Amygdala (tissue), 56 donors: Measurements from ENCODE around the gene MS4A15.
"Not testable (repeated sequence)": the region's sequence is repeated elsewhere in the genome, so short reads cannot be mapped to it uniquely, and the experiment has no call there.

ENCODE experiments used
- DNase-seq, 56 donors: peaks; one replicate each; lab custom pipeline; 2025; lab: John Stamatoyannopoulos, UW

MS4A15 gene

GRCh38 chr11:60756307-60757032 is at the start of gene MS4A15:
Gene MS4A15 (plus strand): TSS chr11:60756867. CDS start chr11:60763734, 6,867 bp downstream.
- no peak for DNase-seq

DNA sequence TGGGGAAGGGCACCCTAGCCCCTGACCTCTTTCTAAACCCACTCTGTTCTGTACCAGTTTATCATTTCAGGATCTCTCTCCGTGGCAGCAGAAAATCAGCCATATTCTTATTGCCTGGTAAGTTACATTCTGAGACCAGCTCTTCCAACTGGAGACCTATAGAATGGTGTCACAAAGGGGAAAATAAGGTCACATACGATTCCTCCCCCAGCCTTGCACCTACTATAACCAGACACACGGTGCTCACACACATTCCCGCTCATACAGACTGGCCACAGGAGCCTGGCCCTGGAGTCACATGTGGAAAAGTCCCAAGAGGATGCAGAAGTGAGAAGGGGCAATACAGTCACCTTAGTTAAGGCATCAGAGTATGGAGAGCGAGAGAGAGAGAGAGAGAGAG is 49.7 kb upstream of the MS4A15 start:
- no peak for DNase-seq

DNA sequence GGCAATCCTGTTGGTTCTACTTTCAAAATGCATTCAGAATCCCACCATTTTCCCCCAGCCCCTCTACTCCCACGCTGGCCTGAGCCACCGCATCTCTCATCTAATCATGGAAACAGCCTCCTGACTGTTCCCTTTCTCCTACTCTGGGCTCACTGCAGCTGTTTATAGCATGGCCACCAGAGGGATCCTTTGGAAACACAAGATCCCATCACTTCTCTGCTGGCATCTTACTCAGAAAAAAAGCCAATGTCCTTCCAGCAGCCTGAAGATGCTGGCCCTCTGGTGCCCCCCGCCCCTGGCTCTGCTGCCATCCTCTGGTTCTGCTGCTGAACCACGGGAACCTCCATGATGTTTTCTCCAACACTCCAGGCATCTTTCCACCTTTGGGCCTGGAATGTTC is 46.2 kb upstream of the MS4A15 start:
- no peak for DNase-seq

- DNase-seq = no peak
These were observed 45.4 kb upstream of the MS4A15 start for GRCh38 chr11:60711276-60711675.

DNA sequence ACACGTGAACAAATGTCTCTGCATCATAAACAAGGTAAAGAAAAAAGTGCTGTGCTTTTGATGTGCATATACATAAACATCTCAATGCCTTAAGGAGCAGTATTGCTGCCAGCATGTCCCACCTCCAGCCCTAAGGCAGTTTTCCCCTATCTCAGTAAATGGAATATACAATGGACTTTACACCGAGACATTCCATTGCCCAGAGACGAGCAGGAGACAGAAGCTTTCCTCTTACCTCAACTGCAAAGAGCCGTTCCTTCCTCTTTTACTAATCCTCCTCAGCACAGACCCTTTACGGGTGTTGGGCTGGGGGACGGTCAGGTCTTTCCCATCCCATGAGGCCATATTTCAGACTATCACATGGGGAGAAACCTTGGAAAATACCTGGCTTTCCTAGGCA is 43.2 kb upstream of the MS4A15 start:
- not testable (repeated sequence) for DNase-seq

DNA sequence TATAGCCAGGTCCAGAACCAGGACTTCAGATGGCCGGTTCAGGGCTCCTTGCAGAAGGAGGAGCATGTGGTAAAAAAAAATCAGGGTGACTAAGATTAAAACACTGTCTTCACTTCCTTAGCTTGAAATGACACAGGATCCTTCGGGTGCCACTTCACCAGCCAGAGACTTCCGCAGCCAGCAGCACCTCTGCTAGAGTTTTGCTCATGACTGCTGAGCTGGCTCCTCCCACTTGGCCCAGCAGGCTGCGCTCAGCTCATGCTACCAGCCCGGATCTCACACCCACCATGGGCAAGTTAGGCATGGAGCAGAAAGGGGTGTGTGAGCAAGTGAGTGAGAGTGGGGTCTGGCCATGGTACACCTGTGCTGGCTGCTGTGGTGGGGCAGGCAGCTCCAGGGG is 38.7 kb upstream of the MS4A15 start:
- DNase-seq = no peak

- no peak for DNase-seq
These were observed 37.9 kb upstream of the MS4A15 start for GRCh38 chr11:60718524-60719316.

DNA sequence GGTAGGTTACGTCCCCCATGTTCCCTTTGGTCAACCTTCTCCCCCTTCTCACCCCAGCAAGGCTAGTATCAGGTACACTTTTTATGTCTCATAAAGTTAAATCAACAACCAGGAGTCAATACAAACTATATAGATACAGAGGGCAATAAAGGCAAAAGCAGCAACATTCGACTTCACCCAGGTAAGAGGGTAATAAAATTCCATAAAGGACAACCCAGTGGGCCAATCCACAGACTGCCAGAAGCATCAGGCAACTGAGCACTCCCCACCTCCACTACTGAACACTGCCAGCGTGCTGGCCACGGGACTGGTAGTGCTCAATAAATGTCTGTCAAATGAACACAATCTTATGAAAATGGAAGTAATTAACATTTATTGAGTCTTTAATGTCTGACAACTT is 37.3 kb upstream of the MS4A15 start:
- DNase-seq = no peak

DNA sequence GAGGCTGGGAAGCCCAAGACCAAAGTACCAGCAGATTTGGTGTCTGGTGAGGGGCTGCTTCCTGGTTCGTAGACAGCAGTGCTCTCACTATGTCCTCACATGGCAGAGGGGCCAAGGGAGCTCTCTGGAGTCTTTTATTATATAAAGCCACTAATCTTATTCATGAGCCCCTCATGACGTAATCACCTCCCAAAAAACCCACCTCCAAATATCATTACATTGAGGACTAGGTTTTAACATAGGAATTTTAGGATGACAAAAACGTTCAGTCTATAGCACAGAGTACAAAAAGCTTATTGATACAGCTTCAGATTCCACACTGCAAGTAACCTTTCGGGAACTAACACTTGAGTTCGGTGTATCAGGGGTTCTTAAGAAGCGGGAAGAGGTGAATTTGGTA is 36.2 kb upstream of the MS4A15 start:
- DNase-seq = no peak

DNA sequence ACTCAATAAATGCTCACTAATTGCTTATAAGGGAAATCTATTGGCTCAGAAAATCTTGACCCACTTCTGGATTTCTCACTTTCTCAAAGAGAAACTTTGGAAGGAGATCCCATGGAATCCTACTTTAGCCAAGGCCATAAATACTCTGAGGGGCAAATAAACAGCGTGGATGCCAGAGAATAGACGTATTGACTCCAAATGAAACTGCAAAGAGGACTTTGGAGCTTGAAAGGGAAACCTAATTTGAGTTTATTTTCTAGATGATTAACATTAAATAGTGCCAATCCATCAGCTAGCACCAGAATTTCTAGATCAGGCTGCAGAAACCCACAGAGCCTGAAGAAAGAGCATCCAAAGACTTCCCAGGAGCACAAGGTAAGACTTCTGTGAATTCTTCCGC is 32.2 kb upstream of the MS4A15 start, which contains the start of gene MS4A18:
Gene MS4A18 (plus strand): TSS at position 301 of the 400 bp plus-strand sequence.
- no peak for DNase-seq

- no peak for DNase-seq
These were observed 31.1 kb upstream of the MS4A15 start for GRCh38 chr11:60725592-60725991.

DNA sequence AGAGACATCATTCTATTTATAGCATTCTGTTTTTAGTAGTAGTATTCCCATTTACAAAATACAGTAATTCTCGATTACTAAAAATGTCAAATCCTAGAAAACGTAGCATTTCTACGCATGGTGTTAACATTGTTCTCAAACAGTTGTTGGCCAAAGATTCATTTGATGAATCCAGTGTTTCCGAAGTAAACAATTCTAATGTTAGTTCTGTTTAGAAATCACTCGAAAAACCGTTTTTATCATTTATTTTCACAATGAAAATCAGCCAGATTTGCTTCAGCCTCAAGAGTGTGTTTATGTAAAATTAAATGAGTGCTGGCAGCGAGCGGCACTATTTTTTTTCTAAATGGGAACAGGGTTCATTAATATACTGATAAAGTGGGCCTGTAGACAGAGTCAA is 25.1 kb upstream of the MS4A15 start:
- no peak for DNase-seq

DNA sequence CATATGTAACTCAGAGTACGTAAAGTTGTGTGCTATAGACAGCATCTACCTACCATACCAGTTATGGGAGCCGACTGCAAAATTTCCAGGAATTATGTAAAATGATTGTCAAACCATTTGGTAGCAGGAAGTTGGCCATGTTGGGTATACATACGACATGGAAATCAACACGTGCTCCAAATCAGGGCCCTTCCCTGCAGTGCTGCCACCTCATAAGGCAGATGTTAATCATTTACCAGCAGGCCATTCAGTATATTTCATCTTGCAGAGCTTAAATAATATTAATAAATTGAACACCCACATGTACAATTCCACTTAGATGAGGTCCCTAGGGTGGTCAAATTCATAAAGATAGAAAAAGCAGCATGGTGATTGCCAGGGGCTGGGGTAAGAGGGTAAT is 22.4 kb upstream of the MS4A15 start:
- no peak for DNase-seq

DNA sequence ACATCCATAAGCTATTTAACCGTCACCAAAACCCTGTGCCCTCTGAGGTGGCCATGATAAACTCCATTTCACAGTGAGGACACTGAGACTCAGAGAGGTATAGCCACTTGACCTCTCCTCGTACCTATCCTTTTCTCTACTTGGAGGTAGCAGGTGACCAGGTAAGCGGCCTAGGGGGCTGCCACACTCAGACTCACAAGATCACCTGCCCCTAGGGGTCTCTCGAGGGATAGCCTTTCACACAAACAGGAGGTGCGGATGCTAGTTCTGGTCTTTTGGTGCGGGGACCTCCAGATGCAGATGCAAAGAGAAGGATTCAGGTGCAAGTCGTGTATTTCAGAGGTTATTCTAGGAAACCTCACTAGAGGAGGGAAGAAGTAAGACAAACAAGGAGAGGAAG is 17.6 kb upstream of the MS4A15 start:
- no peak for DNase-seq

GRCh38 chr11:60740573-60740972 is 16.1 kb upstream of the MS4A15 start:
- DNase-seq = no peak

- DNase-seq = no peak
These were observed 15.2 kb upstream of the MS4A15 start for GRCh38 chr11:60741421-60741820.

DNA sequence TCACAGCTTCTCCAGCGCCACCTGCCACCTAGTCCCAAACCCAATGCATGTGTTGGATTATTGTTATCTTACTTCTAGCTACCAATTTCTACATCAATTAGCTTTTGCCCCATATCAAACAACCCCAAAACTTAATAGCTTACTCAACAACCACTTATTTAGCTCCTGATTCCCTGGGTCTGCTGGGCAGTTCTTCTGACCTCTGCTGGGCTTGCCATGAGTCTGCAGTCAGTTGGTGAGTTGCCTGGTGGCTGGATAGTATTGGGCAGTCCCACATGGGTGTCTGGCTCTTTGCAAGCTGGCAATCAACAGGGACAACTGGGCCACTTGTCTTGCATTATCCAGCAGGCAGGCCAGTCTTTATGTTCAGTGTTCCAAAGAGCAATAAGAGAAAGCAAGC is 13.6 kb upstream of the MS4A15 start:
- DNase-seq = no peak

- no peak for DNase-seq
These were observed 12.6 kb upstream of the MS4A15 start for GRCh38 chr11:60744114-60744513.

DNA sequence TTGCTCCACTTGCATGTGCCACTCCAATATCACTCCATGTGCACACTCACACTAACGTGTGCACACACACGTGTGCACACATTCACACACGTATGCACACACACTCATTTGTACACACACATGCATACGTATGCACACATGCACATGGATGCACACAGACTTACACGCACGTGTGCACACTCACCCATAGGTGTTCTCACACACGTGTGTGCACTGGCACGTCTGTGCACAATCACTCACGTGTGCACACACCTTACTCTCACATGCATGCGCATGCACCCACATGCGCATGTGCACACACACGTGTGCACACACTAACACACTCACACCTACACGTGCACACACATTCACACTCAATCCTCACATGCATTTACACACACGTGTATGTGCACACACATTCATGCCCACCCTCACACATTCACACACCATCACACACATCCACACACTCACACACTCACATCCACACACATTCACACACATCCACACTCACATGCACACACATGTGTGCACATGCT is 9.3 kb upstream of the MS4A15 start:
- no peak for DNase-seq

DNA sequence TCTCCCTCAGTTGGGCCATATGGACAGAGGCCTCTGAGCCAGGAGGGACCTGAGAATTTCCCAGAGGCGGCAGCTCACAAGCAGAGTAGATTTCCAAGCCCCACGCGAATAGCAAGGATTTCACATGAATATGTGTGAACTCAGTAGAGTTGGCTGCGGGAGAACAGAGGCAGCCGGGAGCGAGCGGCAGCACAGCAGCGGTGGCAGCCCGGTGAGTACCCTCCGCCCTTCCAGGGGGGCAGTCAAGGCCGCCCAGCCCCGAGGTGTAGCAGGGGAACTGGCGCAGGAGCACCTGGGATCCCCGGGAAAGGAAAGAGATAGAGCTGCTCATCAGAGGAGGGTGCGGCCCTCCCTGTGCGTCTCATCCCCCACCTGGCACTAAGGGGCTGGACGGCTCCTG is 8.4 kb upstream of the MS4A15 start:
- no peak for DNase-seq

- DNase-seq = no peak
These were observed 7.8 kb upstream of the MS4A15 start for GRCh38 chr11:60748821-60749220.

DNA sequence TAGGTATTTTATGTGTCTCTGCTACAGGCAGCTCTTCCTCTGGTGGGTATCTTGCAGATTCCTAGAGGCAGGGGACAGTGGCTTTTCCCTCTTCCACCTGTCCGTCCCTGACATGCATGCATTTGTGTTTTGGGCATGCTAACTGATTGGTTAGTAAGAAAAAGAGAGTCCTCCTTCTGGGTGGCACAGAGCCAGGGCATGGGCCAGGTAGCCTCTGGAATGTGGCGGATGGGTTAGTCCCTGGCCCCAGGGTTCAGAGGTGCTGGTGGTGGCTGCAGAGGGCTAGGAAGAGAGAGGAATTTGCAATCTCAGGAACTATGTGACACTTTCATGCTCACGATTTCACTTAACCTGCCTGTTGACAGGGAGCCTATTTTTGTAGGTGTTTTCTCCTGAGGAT is 5.8 kb upstream of the MS4A15 start:
- DNase-seq = no peak
